Upper lobe of right lung (tissue), 1 donor: ENCODE results near the gene EPB41L3. TPM values are rescaled to one million over a fixed set of nuclear protein-coding genes. Genes with fewer than 3 reads are reported as not detected.

Source experiments
- ATAC-seq: fragments of 200-7000 bp; cut with Tn5 transposase; one replicate; pipeline ENCODE4 v1.9.1; 2020; ENCODE audit warnings: mild to moderate bottlenecking, moderate library complexity
- DNase-seq: peaks from one replicate; pipeline ENCODE4 v3.0.0-alpha.2; 2020
- H3K27ac ChIP-seq: fragments of 200-600 bp; one replicate; pipeline ENCODE4 v1.8.0; 2022
- H3K27me3 ChIP-seq: fragments of 200-600 bp; one replicate; pipeline ENCODE4 v1.8.0; 2022; ENCODE audit warnings: mild to moderate bottlenecking
- H3K36me3 ChIP-seq: fragments of 200-600 bp; one replicate; pipeline ENCODE4 v1.8.0; 2022
- H3K4me1 ChIP-seq: fragments of 200-600 bp; one replicate; pipeline ENCODE4 v1.8.0; 2022
- H3K4me3 ChIP-seq: fragments of 200-600 bp; one replicate; pipeline ENCODE4 v1.8.0; 2022; ENCODE audit warnings: mild to moderate bottlenecking
- H3K9me3 ChIP-seq: fragments of 200-600 bp; one replicate; pipeline ENCODE4 v1.8.0; 2022
- intact Hi-C: fragments of 100-400 bp; cut with DNase I; formaldehyde crosslinking; loops from one replicate; pipeline ENCODE4 v1.11.0; 2022
- total RNA-seq: library from RNA; stranded (reverse); fragmentation: NEBNext Ultra II Directional; extraction: Animal tissue kit (Norgen Biotek cat#: 25700); gene quantifications from one replicate; pipeline ENCODE4 v1.2.1, GENCODE V29; 2021
- TF ChIP-seq, protein P1 (sequence below): fragments of 200-600 bp; IDR thresholded peaks from one replicate; pipeline ENCODE4 v1.8.0; 2022; ENCODE audit warnings: antibody characterized with exemption
- donor health status: DM: no; HTN: yes; CAD: no; lungs with severe emphysema.

EPB41L3 gene
- total RNA-seq, 1 donor from 2014 or later, result 68.9 TPM

DNA sequence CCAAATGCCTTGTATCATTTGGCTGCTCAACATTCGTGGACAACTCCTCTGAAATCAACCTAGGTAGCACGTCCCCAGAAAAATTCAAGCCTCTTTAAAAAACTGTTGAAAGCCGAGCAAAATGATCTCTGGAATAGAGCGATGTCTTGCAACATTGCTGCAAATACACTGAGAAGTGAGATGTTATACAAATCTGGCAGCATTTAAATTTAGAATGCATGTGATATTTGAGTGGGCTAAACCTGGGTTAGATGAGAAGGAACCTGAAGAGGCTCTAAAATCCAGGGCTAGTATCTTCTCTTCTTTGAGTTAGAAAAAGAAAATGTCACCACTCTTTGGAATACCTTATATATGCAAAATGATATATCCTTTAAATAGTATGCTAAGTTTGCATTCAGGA is 166.8 kb downstream of the EPB41L3 start:
- Histone ChIP-seq H3K36me3 (no peaks in the 10 kb centered on the region), H3K4me1 (no peaks in the 10 kb centered on the region), H3K27ac (no peak overlapping the region), H3K27me3 (no peaks in the 10 kb centered on the region), H3K4me3 (no peak overlapping the region), H3K9me3 (no peaks in the 10 kb centered on the region)
- intact Hi-C loops, result no loop called here
- DNase-seq (no peak), ATAC-seq (no peak)
- TF ChIP-seq, protein P1, sequence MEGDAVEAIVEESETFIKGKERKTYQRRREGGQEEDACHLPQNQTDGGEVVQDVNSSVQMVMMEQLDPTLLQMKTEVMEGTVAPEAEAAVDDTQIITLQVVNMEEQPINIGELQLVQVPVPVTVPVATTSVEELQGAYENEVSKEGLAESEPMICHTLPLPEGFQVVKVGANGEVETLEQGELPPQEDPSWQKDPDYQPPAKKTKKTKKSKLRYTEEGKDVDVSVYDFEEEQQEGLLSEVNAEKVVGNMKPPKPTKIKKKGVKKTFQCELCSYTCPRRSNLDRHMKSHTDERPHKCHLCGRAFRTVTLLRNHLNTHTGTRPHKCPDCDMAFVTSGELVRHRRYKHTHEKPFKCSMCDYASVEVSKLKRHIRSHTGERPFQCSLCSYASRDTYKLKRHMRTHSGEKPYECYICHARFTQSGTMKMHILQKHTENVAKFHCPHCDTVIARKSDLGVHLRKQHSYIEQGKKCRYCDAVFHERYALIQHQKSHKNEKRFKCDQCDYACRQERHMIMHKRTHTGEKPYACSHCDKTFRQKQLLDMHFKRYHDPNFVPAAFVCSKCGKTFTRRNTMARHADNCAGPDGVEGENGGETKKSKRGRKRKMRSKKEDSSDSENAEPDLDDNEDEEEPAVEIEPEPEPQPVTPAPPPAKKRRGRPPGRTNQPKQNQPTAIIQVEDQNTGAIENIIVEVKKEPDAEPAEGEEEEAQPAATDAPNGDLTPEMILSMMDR, result no peak

DNA sequence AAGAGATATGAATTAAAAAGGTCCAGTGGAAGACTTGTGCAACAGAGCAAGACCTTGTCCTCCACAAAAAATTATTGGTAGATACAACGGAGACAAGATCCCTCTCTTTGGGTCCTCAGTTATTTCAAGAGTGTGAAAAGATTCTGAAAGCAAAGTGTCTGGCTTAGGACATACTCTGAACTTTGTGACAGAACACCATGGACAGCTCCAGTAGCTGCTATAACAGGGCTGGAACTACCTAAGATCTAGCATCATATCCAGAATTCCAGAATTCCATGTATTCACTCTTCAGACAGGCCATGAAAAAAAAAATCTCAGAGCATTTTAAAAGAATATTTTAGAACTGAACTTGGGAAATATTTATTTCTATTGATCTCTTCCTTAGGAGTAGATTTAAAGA is 173.5 kb downstream of the EPB41L3 start:
- intact Hi-C loops, result no loop called here

DNA sequence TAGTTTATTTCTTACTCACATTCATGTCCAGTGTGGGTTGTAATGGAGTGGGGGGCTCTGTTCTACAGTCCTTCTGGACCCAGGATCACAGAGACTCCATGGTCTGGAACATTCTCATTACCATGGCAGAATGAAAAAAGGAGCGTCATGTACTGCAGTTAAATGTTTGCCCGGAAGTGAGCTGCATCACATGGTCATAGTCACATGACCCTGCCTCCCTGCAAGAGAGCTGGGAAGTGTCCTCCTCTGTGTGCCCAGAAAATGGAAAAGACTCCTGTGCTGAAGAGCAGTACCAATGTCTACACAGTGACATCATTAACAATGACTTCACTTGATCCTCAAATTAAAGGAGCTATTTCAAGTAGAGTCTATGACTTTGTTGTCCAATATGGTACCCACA is 174.3 kb downstream of the EPB41L3 start:
- Histone ChIP-seq H3K36me3 (no peaks in the 10 kb centered on the region), H3K4me3 (no peak overlapping the region), H3K9me3 (no peaks in the 10 kb centered on the region), H3K27me3 (peaks cover 6% of the 10 kb centered on the region), H3K4me1 (no peaks in the 10 kb centered on the region), H3K27ac (no peak overlapping the region)
- no peak for DNase-seq
- TF ChIP-seq, protein P1, result no peak
- intact Hi-C loops, result no loop called here
- no peak for ATAC-seq

More for the DNA sequence above, 173.5 kb downstream of the EPB41L3 start:
- DNase-seq, result no peak
- no peak overlapping the region for H3K4me3 ChIP-seq
- no peaks in the 10 kb centered on the region for H3K9me3 ChIP-seq
- no peaks in the 10 kb centered on the region for H3K4me1 ChIP-seq
- TF ChIP-seq, protein P1, result no peak
- peaks cover 6% of the 10 kb centered on the region for H3K27me3 ChIP-seq
- no peaks in the 10 kb centered on the region for H3K36me3 ChIP-seq
- ATAC-seq, result no peak
- no peak overlapping the region for H3K27ac ChIP-seq

- Histone ChIP-seq H3K27ac (no peak overlapping the region), H3K9me3 (no peaks in the 10 kb centered on the region), H3K36me3 (no peaks in the 10 kb centered on the region), H3K4me1 (no peaks in the 10 kb centered on the region), H3K27me3 (peaks cover 6% of the 10 kb centered on the region), H3K4me3 (no peak overlapping the region)
- TF ChIP-seq, protein P1, result no peak
- intact Hi-C loops, result no loop called here
- ATAC-seq (no peak), DNase-seq (no peak)
These were observed 178.4 kb downstream of the EPB41L3 start for GRCh38 chr18:5365443-5365842.

- no peak overlapping the region for H3K27ac ChIP-seq
- DNase-seq (no peak), ATAC-seq (no peak)
- H3K9me3 ChIP-seq, result no peaks in the 10 kb centered on the region
- intact Hi-C loops, result no loop called here
- no peaks in the 10 kb centered on the region for H3K27me3 ChIP-seq
- H3K4me1 ChIP-seq, result no peaks in the 10 kb centered on the region
- no peaks in the 10 kb centered on the region for H3K36me3 ChIP-seq
- no peak overlapping the region for H3K4me3 ChIP-seq
- TF ChIP-seq, protein P1, result no peak
These were observed 193.2 kb downstream of the EPB41L3 start for GRCh38 chr18:5350636-5351035.

Other genes starting within 250 kb of the EPB41L3 start
- gene ZBTB14, start 248.3 kb downstream of the EPB41L3 start, total RNA-seq, result 13.4 TPM